DMS153 (cell line): Measurements from ENCODE around the gene TACSTD2.
"Not testable (repeated sequence)": the region's sequence is repeated elsewhere in the genome, so short reads cannot be mapped to it uniquely, and the experiment has no call there.

ENCODE experiments used
- DNase-seq: peaks from one replicate; lab custom pipeline; 2025; lab: John Stamatoyannopoulos, UW

TACSTD2 gene, protein sequence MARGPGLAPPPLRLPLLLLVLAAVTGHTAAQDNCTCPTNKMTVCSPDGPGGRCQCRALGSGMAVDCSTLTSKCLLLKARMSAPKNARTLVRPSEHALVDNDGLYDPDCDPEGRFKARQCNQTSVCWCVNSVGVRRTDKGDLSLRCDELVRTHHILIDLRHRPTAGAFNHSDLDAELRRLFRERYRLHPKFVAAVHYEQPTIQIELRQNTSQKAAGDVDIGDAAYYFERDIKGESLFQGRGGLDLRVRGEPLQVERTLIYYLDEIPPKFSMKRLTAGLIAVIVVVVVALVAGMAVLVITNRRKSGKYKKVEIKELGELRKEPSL

DNA sequence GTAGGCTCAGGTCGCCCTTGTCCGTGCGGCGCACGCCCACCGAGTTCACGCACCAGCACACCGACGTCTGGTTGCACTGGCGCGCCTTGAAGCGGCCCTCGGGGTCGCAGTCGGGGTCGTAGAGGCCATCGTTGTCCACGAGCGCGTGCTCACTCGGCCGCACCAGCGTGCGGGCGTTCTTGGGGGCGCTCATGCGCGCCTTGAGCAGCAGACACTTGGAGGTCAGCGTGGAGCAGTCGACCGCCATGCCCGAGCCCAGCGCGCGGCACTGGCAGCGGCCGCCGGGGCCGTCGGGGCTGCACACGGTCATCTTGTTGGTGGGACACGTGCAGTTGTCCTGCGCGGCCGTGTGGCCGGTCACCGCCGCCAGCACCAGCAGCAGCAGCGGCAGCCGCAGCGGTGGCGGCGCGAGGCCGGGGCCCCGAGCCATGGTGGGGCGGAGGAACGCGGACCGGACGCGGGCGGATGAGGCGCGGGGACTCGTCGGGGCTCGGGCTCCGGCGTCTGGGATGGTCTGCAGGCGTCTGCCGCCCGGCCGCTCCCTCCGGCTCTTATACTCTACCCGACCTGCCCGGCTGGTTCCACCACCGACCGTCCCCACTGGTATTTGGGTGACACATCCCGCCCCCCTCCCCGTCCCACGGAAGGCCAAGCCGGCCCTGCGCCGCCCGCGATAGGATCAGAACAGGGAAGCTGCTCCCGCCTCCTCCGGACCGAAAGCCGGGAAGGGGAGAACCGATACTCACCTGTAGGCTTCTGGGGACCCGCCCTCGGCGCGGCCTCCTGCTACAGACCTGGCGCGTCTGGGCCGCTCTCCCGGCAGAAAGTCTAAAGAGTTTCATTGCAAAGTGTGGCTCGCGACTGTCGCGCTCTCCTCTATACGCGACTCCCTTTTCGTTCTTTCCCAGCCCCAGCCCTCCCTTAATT lies at the start of gene TACSTD2:
Gene TACSTD2, minus strand, starts transcription at position 526 of the 927 bp plus-strand sequence. Its CDS starts 96 bp downstream, at position 430.
- peak; percentile 41 for DNase-seq

- DNase-seq: no peak
Observed at GRCh38 chr1:58626293-58626692, 49.2 kb upstream of the TACSTD2 start.

DNA sequence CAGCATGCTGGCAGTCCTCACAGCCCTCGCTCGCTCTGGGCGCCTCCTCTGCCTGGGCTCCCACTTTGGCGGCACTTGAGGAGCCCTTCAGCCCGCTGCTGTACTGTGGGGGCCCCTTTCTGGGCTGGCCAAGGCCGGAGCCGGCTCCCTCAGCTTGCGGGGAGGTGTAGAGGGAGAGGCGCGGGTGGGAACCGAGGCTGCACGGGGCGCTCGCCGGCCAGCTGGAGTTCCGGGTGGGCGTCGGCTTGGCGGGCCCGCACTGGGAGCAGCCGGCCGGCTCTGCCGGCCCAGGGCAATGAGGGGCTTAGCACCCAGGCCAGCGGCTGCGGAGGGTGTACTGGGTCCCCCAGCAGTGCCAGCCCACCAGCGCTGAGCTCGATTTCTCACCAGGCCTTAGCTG lies 46.2 kb upstream of the TACSTD2 start:
- not testable (repeated sequence) for DNase-seq

DNA sequence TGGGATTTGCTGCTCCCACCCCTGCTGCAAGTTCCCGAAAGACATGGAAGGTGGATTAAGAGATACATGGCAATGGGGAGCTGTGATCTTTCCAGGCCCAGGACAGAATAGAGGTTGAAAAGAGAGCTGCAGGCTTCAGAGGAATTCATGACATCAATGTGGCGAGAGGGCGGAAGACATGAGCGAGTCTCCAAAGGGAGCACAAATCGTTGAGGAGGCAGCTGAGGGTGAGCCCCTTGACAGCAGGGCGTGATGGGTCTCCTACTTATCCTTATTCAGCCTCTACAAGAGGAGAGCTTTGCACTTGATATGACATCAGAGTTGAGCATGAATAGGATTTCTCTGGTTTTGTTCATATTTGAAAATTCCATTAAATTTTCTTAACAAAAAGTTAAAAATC lies 45.5 kb upstream of the TACSTD2 start:
- no peak for DNase-seq

DNA sequence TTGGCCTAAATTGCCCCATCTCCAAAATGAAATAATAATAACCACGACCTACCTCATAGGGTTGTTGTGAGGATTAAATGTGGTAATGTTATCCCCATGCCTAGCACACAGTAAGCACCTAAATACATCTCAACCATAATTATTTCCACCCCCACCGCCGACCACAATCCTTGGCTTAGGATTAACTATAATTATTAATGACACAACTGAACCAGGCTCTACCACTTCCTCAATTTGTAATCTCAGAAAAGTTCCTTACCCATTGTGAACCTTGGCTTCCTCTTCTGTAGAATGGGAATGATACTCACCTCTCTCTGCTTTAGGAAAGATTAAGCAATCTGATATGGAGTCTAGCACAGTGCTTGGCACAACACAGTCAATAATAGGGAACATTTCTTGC lies 44.3 kb upstream of the TACSTD2 start:
- DNase-seq: no peak

DNA sequence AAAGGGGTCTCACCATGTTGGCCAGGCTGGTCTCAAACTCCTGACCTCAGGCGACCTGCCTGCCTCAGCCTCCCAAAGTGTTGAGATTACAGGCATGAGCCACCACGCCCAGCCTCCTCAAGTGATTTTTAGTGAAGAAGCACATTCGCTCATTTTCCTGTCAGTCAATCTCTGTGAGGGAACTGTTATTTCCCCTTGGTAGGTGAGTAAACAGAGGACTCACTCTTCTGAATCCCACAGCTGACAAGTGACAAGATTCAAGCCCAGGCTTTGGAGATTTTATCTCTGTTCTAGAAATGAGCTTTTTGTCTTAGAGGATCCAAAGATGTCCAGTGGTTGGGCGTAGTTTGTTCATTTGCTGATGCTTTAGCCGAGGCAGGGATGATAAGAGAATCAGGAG lies 43.9 kb upstream of the TACSTD2 start:
- DNase-seq: peak; percentile 13

DNA sequence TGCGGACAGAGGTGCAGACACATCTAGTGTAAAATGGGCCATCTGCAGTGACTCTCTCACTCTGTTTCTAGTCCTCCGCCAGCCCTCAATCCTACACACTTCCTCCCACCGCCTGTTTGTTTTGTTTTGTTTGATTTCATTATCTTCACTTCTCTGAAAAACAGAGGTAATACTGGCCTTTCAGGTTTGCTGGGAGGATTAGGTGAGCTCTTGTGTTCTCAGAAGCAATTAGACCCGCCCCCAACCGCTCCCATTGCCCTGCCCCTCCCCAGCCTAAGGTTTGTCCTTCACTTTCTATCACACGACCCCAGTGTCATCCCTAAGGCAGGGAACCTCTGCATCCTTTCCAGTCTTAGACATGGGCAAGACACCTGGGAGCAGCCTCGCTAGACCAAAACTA lies 43.2 kb upstream of the TACSTD2 start:
- peak; percentile 54 for DNase-seq

- no peak for DNase-seq
Observed at GRCh38 chr1:58619286-58620054, 42.4 kb upstream of the TACSTD2 start.

- no peak for DNase-seq
Observed at GRCh38 chr1:58618303-58618702, 41.3 kb upstream of the TACSTD2 start.

GRCh38 chr1:58611861-58612385 lies 34.9 kb upstream of the TACSTD2 start:
- no peak for DNase-seq

GRCh38 chr1:58608945-58609344 lies 31.9 kb upstream of the TACSTD2 start:
- no peak for DNase-seq

GRCh38 chr1:58608297-58608696 lies 31.2 kb upstream of the TACSTD2 start:
- DNase-seq: no peak

GRCh38 chr1:58607391-58607790 lies 30.3 kb upstream of the TACSTD2 start:
- DNase-seq: no peak

DNA sequence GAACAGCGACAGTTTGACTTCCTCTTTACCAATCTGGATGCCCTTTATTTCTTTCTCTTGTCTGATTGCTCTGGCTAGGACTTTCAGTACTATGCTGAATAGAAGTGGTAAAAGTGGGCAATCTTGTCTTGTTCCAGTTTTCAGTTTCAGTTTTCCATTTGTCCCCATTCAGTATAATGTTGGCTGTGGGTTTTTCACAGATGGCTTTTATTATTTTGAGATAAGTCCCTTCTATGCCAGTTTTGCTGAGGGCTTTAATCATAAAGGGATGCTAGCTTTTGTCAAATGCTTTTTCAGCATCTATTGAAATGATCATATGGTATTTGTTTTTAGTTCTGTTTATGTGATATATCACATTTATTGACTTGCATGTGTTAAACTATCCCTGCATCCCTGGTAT lies 24.9 kb upstream of the TACSTD2 start:
- DNase-seq: not testable (repeated sequence)

GRCh38 chr1:58597996-58598395 lies 20.9 kb upstream of the TACSTD2 start:
- DNase-seq: no peak

DNA sequence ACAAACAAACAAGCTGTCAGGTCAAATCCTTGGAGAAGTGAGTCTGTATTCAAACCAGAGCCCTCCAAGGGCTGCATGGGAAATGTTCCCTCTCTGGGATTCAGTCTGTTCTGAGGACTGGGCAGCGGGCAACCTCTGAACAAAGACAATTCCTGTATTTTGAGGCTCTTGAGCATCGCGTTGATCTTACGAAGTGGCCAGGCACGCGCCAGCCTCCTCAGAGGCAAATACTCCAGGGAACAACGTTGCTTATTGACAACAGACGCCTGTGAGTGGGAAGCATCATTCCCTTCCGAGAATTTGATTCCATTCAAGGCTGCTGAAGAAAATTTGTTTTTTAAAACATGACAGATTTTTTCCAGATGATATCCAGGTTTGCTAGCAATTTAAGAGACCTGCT lies 20.0 kb upstream of the TACSTD2 start:
- DNase-seq: no peak

DNA sequence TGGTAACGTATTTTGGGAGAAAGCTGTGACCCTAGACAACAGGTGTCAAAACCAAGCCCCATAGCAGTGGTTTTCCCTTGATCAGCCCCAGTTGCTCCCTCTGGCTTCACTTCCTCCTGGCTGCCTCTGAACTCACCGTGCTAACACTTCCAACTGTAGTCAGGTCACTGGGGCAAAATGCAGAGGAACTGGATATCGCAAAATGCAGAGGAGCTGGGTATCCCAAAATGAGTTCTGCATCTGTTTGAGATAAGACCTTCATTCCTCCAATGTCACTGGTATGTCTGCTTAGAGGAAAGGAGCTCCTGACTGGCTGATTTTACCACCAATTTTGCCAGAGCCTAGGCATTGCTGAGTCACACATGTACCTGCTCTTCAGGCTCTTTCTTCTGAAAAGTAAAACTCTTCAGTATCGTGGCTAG lies 19.6 kb upstream of the TACSTD2 start:
- DNase-seq: no peak

GRCh38 chr1:58594546-58594945 lies 17.5 kb upstream of the TACSTD2 start:
- DNase-seq: no peak

GRCh38 chr1:58592522-58593134 lies 15.6 kb upstream of the TACSTD2 start:
- DNase-seq: no peak

DNA sequence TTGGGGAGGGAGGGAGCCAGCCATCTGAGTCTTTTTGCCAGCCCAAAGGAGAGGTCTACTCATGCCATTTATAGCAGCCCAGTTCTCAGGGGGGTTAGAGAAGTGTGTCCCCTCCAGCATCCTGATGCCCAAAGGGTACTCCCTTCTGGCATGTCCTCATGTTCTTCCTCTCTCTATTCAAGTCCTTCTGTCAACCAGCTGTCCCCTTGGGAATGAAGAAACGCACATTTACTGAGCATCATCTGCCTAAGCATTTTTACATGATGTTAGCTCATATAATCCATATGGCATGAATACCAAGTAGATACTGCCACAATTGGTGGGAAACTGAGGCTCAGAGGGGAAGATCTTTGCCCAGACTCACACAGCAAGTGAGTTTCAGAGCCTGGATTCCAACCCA lies 14.8 kb upstream of the TACSTD2 start:
- no peak for DNase-seq

DNA sequence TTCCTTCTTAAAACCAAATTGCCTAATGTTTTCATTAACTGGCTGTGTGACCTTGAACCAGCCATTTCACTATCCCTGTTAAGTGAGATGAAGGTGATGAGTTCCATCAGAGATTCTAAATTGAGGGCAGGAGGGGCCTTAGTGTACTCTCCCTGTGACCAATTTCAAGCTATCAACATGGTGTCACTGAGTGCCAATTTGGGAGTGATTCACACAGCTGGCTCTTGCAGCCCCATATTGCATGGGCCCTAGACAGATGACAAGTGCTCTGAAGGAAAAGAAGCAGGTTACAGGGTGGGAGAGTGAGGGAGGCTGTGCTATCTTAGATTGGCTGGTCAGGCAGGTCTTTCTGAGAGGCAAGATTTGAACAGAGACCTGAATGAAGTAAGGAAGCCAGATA lies 13.0 kb upstream of the TACSTD2 start:
- DNase-seq: no peak

GRCh38 chr1:58588396-58588795 lies 11.3 kb upstream of the TACSTD2 start:
- DNase-seq: no peak
